Measurements from ENCODE around the gene SUSD1.

DNA sequence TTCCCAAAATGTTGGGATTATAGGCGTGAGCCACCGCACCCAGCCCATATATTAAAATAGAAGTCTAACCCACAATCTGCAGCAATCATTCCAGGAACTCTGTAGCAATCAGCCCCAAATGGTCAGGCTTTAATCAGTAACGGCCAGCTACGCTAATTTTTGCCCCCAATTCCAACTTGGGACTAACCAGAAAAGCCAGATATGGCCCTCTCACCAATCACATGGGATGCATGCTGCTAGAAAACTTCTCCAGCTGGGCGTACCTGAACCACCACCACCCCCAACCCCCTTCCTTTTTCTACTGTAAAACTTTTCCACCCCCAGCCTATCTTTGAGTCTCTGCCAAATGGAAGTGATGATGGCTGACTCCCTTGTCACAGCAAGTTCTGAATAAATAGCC lies 4.1 kb downstream of the SUSD1 start:
- TF ChIP-seq CTCF (optimal IDR thresholded peaks at IDR 0.05 in 1 of 3, IDR thresholded peaks at IDR 0.05 in 1 of 3, conservative IDR thresholded peaks at IDR 0.05 in 1 of 3; ENCODE audit: extremely low read depth in 1 of 3, insufficient read depth in 2 of 3, low read length in 3 of 3) (no peak), EZH2 (IDR thresholded peaks at IDR 0.05; ENCODE audit: low read length) (no peak)

Measured in keratinocyte (primary cell).